Trophoblast cell (in vitro differentiated cells and primary cell): ENCODE results near the gene OR12D3.
"Not testable (repeated sequence)": the region's sequence is repeated elsewhere in the genome, so short reads cannot be mapped to it uniquely, and the experiment has no call there.

Experiments
- DNase-seq, 2 donors: peaks; one replicate each; pipeline ENCODE4 v3.0.0-alpha.2; 2016
- H2AFZ ChIP-seq: 2 replicates; pipeline ENCODE4 v1.6.1; 2013; ENCODE audit warnings: low read length, moderate library complexity, mild to moderate bottlenecking; ENCODE audit not compliant: insufficient read depth, poor library complexity
- H2AK5ac ChIP-seq: 2 replicates; pipeline ENCODE4 v1.6.1; 2013; ENCODE audit warnings: mild to moderate bottlenecking, low read length
- H2BK120ac ChIP-seq: 2 replicates; pipeline ENCODE4 v1.6.1; 2013; ENCODE audit warnings: low read length, mild to moderate bottlenecking, moderate library complexity; ENCODE audit not compliant: insufficient read depth, poor library complexity
- H2BK12ac ChIP-seq: 2 replicates; pipeline ENCODE4 v1.6.1; 2013; ENCODE audit warnings: mild to moderate bottlenecking, low read length, moderate library complexity
- H2BK5ac ChIP-seq: 2 replicates; pipeline ENCODE4 v1.6.1; 2013; ENCODE audit warnings: low read length, low read depth, moderate library complexity, mild to moderate bottlenecking; ENCODE audit not compliant: poor library complexity
- H3K14ac ChIP-seq: 2 replicates; pipeline ENCODE4 v1.6.1; 2013; ENCODE audit warnings: mild to moderate bottlenecking, low read length
- H3K18ac ChIP-seq: 2 replicates; pipeline ENCODE4 v1.6.1; 2013; ENCODE audit warnings: mild to moderate bottlenecking, low read length
- H3K23ac ChIP-seq: 2 replicates; pipeline ENCODE4 v1.6.1; 2013; ENCODE audit warnings: low read length
- H3K27ac ChIP-seq: 2 replicates; pipeline ENCODE4 v1.5.1; 2013; ENCODE audit warnings: low read depth, mild to moderate bottlenecking, inconsistent platforms, low read length, moderate library complexity
- H3K27me3 ChIP-seq: 2 replicates; pipeline ENCODE4 v1.6.1; 2013; ENCODE audit warnings: inconsistent platforms, mild to moderate bottlenecking, low read length, moderate library complexity; ENCODE audit not compliant: insufficient read depth
- H3K36me3 ChIP-seq, 2 experiments: 1 replicate in 1 of 2; 2 replicates in 1 of 2; pipeline ENCODE4 v1.6.1; 2013; ENCODE audit warnings: low read length in 2 of 2, mild to moderate bottlenecking in 2 of 2, moderate library complexity in 1 of 2; ENCODE audit not compliant: insufficient read depth in 2 of 2, control insufficient read depth in 1 of 2
- H3K4ac ChIP-seq: 2 replicates; pipeline ENCODE4 v1.6.1; 2013; ENCODE audit warnings: low read depth, mild to moderate bottlenecking, low read length, moderate library complexity
- H3K4me1 ChIP-seq, 2 experiments: 1 replicate in 1 of 2; 2 replicates in 1 of 2; pipeline ENCODE4 v1.6.1; 2013; ENCODE audit warnings: low read length in 2 of 2, mild to moderate bottlenecking in 2 of 2, moderate library complexity in 1 of 2; ENCODE audit not compliant: insufficient read depth in 2 of 2, control insufficient read depth in 1 of 2
- H3K4me2 ChIP-seq: 2 replicates; pipeline ENCODE4 v1.6.1; 2013; ENCODE audit warnings: inconsistent platforms, mild to moderate bottlenecking, low read length, moderate library complexity
- H3K4me3 ChIP-seq: 2 replicates; pipeline ENCODE4 v1.5.1; 2013; ENCODE audit warnings: mild to moderate bottlenecking, low read depth, low read length, inconsistent platforms
- H3K79me1 ChIP-seq: one replicate; pipeline ENCODE4 v1.6.1; 2013; ENCODE audit warnings: low read length
- H3K79me2 ChIP-seq: 2 replicates; pipeline ENCODE4 v1.6.1; 2013; ENCODE audit warnings: low read length, mild to moderate bottlenecking; ENCODE audit not compliant: control insufficient read depth, insufficient read depth, poor library complexity
- H3K9ac ChIP-seq: 2 replicates; pipeline ENCODE4 v1.6.1; 2013; ENCODE audit warnings: mild to moderate bottlenecking, low read length
- H3K9me3 ChIP-seq: 2 replicates; pipeline ENCODE4 v1.6.1; 2013; ENCODE audit warnings: low read depth, mild to moderate bottlenecking, control low read depth, inconsistent platforms, low read length; ENCODE audit not compliant: insufficient read depth
- H4K12ac ChIP-seq: 2 replicates; pipeline ENCODE4 v1.6.1; 2013; ENCODE audit warnings: low read depth, mild to moderate bottlenecking, low read length, moderate library complexity
- H4K8ac ChIP-seq: 2 replicates; pipeline ENCODE4 v1.6.1; 2013; ENCODE audit warnings: low read depth, mild to moderate bottlenecking, low read length, moderate library complexity
- H4K91ac ChIP-seq: one replicate; pipeline ENCODE4 v1.6.1; 2013; ENCODE audit warnings: low read depth, mild to moderate bottlenecking, low read length, moderate library complexity
- WGBS: extraction: QIAGEN DNeasy Blood & Tissue Kit; methylation state at CpG from one replicate; pipeline ENCODE4 v1.1.7; 2013; ENCODE audit warnings: missing lambda C conversion rate; ENCODE audit not compliant: insufficient read length, insufficient coverage; ENCODE audit errors: extremely low coverage; 5-methylcytosine and 5-hydroxymethylcytosine counted together

Gene OR12D3

DNA sequence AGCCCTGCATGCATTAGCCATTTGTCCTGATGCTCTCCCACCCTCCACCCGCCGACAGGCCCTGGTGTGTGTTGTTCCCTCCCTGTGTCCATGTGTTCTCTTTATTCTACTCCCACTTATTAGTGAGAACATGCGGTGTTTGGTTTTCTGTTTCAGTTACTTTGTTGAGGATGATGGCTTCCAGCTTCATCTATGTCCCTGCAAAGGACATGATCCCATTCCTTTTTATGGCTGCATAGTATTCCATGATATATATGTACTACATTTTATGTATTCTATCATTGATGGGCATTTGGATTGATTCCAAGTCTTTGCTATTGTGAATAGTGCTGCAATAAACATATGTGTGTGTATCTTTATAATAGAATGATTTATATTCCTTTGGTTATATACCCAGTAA, 25.7 kb downstream of the OR12D3 start:
- no CpG with 5 or more reads among the region's 3 CpGs for WGBS
- H3K4me2 ChIP-seq, H2BK12ac ChIP-seq, H3K79me2 ChIP-seq, H3K36me3 ChIP-seq, H3K27me3 ChIP-seq, H3K23ac ChIP-seq, H4K12ac ChIP-seq, H4K8ac ChIP-seq, H3K9me3 ChIP-seq, H2AFZ ChIP-seq, DNase-seq, H3K9ac ChIP-seq, H3K4me1 ChIP-seq, H3K4ac ChIP-seq, H3K27ac ChIP-seq, H3K79me1 ChIP-seq, H3K4me3 ChIP-seq, H3K14ac ChIP-seq, H4K91ac ChIP-seq, H2BK120ac ChIP-seq, H3K18ac ChIP-seq, H2AK5ac ChIP-seq, H2BK5ac ChIP-seq: not testable (repeated sequence)

DNA sequence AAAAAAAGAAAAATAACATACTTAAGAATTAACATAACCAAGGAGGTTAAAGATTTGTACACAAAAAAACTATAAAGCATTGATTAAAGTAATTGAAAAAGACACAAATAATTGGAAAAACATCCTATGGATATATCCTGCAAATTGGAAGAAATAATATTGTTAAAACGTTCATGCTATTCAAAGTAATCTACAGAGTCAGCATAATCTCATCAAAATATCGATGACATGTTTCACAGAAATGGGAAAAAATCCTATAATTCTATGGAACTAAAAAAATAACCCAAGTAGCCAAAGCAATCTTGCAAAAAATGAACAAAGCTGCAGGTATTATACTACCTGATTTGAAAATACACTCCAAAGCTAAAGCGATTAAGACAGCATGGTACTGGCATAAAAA, 29.7 kb downstream of the OR12D3 start:
- H2BK5ac ChIP-seq = no peak overlapping the region
- no peak overlapping the region for H4K12ac ChIP-seq
- H2BK12ac ChIP-seq = no peak overlapping the region
- H4K8ac ChIP-seq = no peak overlapping the region
- no peak overlapping the region for H2BK120ac ChIP-seq
- H3K4me2 ChIP-seq = no peak overlapping the region
- no peak overlapping the region for H3K9ac ChIP-seq
- H3K4ac ChIP-seq = no peak overlapping the region
- H3K79me1 ChIP-seq = no peaks in the 10 kb centered on the region
- H3K18ac ChIP-seq = no peak overlapping the region
- no peaks in the 10 kb centered on the region for H3K4me1 ChIP-seq
- no peak overlapping the region for H2AFZ ChIP-seq
- no peak overlapping the region for H3K4me3 ChIP-seq
- H3K27ac ChIP-seq = no peak overlapping the region
- H3K36me3 ChIP-seq = no peaks in the 10 kb centered on the region
- no peaks in the 10 kb centered on the region for H3K79me2 ChIP-seq
- no peak for DNase-seq
- no peak overlapping the region for H4K91ac ChIP-seq
- no peak overlapping the region for H3K23ac ChIP-seq
- no peak overlapping the region for H2AK5ac ChIP-seq
- H3K14ac ChIP-seq = no peak overlapping the region
- no peaks in the 10 kb centered on the region for H3K9me3 ChIP-seq
- no peaks in the 10 kb centered on the region for H3K27me3 ChIP-seq
- no CpG with 5 or more reads among the region's 3 CpGs for WGBS

DNA sequence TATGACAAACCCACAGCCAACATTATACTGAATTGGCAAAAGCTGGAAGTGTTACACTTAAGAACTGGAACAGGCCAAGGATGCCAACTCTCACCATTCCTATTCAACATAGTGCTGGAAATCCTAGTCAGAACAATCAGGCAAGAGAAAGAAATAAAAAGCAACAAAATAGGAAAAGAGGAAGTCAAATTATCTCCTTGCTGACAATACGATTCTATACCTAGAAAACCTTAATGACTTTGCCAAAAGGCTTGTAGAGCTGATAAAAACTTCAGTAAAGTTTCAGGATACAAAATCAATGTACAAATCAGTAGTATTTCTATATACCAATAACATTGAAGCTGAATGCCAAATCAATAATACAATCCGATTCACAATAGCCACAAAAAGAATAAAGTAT, 38.8 kb downstream of the OR12D3 start:
- no peak overlapping the region for H3K14ac ChIP-seq
- WGBS = no CpG with 5 or more reads among the region's 2 CpGs
- DNase-seq = no peak

DNA sequence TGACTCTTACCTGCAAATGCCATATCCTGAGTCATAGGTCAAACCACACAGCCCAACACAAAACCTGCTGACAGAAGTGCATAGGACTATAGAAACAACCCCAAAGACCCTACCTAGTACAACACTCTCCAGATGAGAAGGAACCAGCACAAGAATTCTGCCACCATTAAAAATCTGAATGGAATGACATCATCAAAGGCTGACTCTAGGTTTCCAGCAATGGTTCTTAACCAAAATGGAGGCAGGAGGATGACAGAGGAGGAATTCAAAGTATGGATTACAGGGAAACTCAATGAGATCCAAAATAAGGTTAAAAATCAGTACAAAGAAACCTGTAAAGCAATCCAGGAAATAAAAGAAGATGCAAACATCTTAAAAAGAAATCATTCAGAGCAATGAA, 42.4 kb downstream of the OR12D3 start:
- H2BK120ac ChIP-seq = no peak overlapping the region
- H3K9me3 ChIP-seq = no peaks in the 10 kb centered on the region
- H3K4me2 ChIP-seq = no peak overlapping the region
- no peak overlapping the region for H2AFZ ChIP-seq
- no peak overlapping the region for H3K27ac ChIP-seq
- no peak overlapping the region for H2BK5ac ChIP-seq
- no peak overlapping the region for H3K23ac ChIP-seq
- H4K91ac ChIP-seq = no peak overlapping the region
- no peaks in the 10 kb centered on the region for H3K27me3 ChIP-seq
- H3K79me2 ChIP-seq = no peaks in the 10 kb centered on the region
- no peak overlapping the region for H3K4me3 ChIP-seq
- no peaks in the 10 kb centered on the region for H3K4me1 ChIP-seq
- no peaks in the 10 kb centered on the region for H3K79me1 ChIP-seq
- H4K8ac ChIP-seq = no peak overlapping the region
- no peaks in the 10 kb centered on the region for H3K36me3 ChIP-seq
- no peak overlapping the region for H3K4ac ChIP-seq
- H4K12ac ChIP-seq = no peak overlapping the region
- H2BK12ac ChIP-seq = no peak overlapping the region
- no peak overlapping the region for H3K18ac ChIP-seq
- DNase-seq = no peak
- H3K9ac ChIP-seq = no peak overlapping the region
- H2AK5ac ChIP-seq = no peak overlapping the region
- H3K14ac ChIP-seq = no peak overlapping the region

More for the DNA sequence above, 38.8 kb downstream of the OR12D3 start:
- Histone ChIP-seq H4K12ac (no peak overlapping the region), H2AK5ac (no peak overlapping the region), H3K9me3 (no peaks in the 10 kb centered on the region), H3K4me1 (no peaks in the 10 kb centered on the region), H3K4me3 (no peak overlapping the region), H3K9ac (no peak overlapping the region), H3K79me1 (no peaks in the 10 kb centered on the region), H2BK5ac (no peak overlapping the region), H4K91ac (no peak overlapping the region), H3K27ac (no peak overlapping the region), H3K79me2 (no peaks in the 10 kb centered on the region), H4K8ac (no peak overlapping the region), H3K18ac (no peak overlapping the region), H3K4ac (no peak overlapping the region), H3K23ac (no peak overlapping the region), H2BK12ac (no peak overlapping the region), H3K27me3 (no peaks in the 10 kb centered on the region), H3K36me3 (no peaks in the 10 kb centered on the region), H3K4me2 (no peak overlapping the region), H2AFZ (no peak overlapping the region), H2BK120ac (no peak overlapping the region)

DNA sequence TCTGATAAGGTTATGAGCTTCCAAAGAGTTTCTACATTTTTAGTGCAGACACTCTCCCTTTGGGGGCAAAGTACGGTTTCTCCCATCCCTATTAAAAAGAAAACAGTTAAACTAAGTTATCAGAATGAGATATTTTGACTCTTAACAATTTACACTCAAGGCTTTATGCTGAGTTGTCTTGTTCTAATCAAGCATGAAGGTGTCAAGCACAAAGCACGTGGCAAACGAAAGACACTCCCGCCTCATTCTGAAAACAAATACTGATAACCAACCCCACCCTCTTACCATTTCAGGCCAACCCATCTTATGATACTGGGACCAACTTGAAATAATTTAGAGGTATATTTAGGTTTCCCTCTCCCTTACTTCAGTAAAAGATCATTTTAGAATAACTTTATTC, 49.3 kb downstream of the OR12D3 start:
- no peak overlapping the region for H3K4me2 ChIP-seq
- no peaks in the 10 kb centered on the region for H3K4me1 ChIP-seq
- H2AK5ac ChIP-seq = no peak overlapping the region
- H4K12ac ChIP-seq = no peak overlapping the region
- DNase-seq = no peak
- H3K4me3 ChIP-seq = no peak overlapping the region
- H3K36me3 ChIP-seq = no peaks in the 10 kb centered on the region
- no peaks in the 10 kb centered on the region for H3K79me2 ChIP-seq
- H3K14ac ChIP-seq = no peak overlapping the region
- H3K9ac ChIP-seq = no peak overlapping the region
- H3K27ac ChIP-seq = no peak overlapping the region
- H3K27me3 ChIP-seq = no peaks in the 10 kb centered on the region
- H2BK5ac ChIP-seq = no peak overlapping the region
- no peak overlapping the region for H2BK120ac ChIP-seq
- H3K23ac ChIP-seq = no peak overlapping the region
- no peak overlapping the region for H3K18ac ChIP-seq
- WGBS = no CpG with 5 or more reads among the region's 4 CpGs
- H4K91ac ChIP-seq = no peak overlapping the region
- no peaks in the 10 kb centered on the region for H3K79me1 ChIP-seq
- H4K8ac ChIP-seq = no peak overlapping the region
- H3K4ac ChIP-seq = no peak overlapping the region
- no peak overlapping the region for H2BK12ac ChIP-seq
- H3K9me3 ChIP-seq = no peaks in the 10 kb centered on the region
- H2AFZ ChIP-seq = no peak overlapping the region
